ENCODE measurements around the gene HK1.
A peak's percentile ranks its signal among the peaks of the same experiment; 100 is the strongest.

- peak; percentile 91 to 99 (median 98) for TF ChIP-seq CTCF (IDR thresholded peaks at IDR 0.05)
- TF ChIP-seq POLR2A (IDR thresholded peaks at IDR 0.05), result no peak
These were observed 114.2 kb downstream of the HK1 start for GRCh38 chr10:69392481-69393000.
